ENCODE data around the gene STAT5A. TPM values are rescaled to one million over a fixed set of nuclear protein-coding genes. Genes with fewer than 3 reads are reported as not detected.

Gene STAT5A
- total RNA-seq, 1 donor from 2014 or later = 105 TPM

DNA sequence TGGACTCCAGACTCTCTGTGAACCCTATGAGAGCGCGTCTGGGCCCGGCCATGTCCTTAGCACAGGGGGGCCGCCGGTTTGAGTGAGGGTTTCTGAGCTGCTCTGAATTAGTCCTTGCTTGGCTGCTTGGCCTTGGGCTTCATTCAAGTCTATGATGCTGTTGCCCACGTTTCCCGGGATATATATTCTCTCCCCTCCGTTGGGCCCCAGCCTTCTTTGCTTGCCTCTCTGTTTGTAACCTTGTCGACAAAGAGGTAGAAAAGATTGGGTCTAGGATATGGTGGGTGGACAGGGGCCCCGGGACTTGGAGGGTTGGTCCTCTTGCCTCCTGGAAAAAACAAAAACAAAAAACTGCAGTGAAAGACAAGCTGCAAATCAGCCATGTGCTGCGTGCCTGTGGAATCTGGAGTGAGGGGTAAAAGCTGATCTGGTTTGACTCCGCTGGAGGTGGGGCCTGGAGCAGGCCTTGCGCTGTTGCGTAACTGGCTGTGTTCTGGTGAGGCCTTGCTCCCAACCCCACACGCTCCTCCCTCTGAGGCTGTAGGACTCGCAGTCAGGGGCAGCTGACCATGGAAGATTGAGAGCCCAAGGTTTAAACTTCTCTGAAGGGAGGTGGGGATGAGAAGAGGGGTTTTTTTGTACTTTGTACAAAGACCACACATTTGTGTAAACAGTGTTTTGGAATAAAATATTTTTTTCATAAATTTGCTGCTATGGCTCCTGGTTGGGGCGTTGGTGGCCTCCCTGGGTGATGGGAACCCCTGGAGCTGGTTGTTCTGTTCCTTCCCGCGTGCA lies 23.1 kb downstream of the STAT5A start:
- peak overlapping the region; percentile 67 to 72 for H3K27ac ChIP-seq
- no peak overlapping the region for H3K4me3 ChIP-seq
- H3K36me3 ChIP-seq = peaks cover 51 to 87% of the 10 kb centered on the region in 2 donors
- intact Hi-C loops (cut with DNase I) = loop anchor here (2.0 kb wide), 1 partner anchor 77 kb away; the partner anchor contains the start of gene STAT3
- H3K4me1 ChIP-seq = peaks cover 0 to 17% of the 10 kb centered on the region in 2 donors
- H3K9me3 ChIP-seq = no peaks in the 10 kb centered on the region
- TF ChIP-seq, protein P1, sequence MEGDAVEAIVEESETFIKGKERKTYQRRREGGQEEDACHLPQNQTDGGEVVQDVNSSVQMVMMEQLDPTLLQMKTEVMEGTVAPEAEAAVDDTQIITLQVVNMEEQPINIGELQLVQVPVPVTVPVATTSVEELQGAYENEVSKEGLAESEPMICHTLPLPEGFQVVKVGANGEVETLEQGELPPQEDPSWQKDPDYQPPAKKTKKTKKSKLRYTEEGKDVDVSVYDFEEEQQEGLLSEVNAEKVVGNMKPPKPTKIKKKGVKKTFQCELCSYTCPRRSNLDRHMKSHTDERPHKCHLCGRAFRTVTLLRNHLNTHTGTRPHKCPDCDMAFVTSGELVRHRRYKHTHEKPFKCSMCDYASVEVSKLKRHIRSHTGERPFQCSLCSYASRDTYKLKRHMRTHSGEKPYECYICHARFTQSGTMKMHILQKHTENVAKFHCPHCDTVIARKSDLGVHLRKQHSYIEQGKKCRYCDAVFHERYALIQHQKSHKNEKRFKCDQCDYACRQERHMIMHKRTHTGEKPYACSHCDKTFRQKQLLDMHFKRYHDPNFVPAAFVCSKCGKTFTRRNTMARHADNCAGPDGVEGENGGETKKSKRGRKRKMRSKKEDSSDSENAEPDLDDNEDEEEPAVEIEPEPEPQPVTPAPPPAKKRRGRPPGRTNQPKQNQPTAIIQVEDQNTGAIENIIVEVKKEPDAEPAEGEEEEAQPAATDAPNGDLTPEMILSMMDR (IDR thresholded peaks at IDR 0.05) = no peak
- H3K27me3 ChIP-seq = no peaks in the 10 kb centered on the region
- peak; percentile 68 to 92 for DNase-seq (ENCODE audit: low spot score in 2 of 2)

- Histone ChIP-seq H3K27me3 (no peaks in the 10 kb centered on the region), H3K4me3 (no peak overlapping the region), H3K4me1 (peaks cover 0 to 17% of the 10 kb centered on the region in 2 donors), H3K36me3 (peaks cover 53 to 87% of the 10 kb centered on the region in 2 donors), H3K27ac (peak overlapping the region; percentile 67 to 72), H3K9me3 (no peaks in the 10 kb centered on the region)
- TF ChIP-seq, protein P1 (IDR thresholded peaks at IDR 0.05) = no peak
- intact Hi-C loops (cut with DNase I) = loop anchor here (2.0 kb wide), 1 partner anchor 77 kb away; the partner anchor contains the start of gene STAT3
- DNase-seq (ENCODE audit: low spot score in 2 of 2) = no peak
Observed at GRCh38 chr17:42312035-42312284, 23.7 kb downstream of the STAT5A start.

DNA sequence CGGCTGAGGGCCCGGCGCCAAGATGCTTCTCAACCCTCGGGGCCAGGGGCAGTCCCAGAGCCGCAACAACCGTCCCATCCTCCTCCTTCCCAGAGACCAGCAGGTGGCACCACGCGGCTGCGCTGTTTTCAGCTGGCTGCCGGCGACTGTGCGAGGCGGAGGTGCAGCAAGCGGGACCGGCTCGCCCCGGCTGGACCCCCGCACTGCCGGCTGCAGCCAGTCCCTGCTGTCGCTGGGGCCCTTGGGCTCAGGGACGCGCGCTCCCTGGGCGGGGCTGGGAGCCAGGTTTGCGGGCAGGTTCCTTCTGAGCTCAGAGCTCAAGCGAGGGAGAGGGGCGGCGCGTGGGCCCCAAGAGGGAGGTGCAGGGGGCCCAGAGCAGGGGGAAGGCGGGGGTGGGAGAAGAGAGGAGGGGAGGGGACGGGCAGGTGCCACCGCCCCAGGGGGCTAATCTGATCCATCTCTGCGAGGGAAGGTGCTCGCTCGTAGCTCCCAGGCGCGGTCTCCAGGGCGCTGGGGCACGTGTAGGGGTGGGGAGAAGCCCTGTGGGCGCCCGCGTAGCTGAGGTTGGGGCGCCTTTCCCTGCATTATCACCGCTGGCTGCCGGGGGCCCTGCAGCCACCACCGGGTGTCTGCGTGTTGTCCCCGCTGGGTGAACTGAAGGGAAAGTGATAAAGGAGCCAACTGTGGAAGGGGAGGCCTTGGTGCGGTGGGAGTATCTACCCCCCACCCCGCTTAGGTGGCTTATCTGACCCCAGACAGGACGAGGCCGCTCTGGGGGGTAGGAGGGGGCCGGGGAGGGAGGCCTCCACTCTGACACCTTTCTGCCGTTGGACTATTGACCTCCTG lies 24.2 kb downstream of the STAT5A start:
- DNase-seq (ENCODE audit: low spot score in 2 of 2) = peak in 1 of 2 donors; percentile 90
- peaks cover 59 to 87% of the 10 kb centered on the region in 2 donors for H3K36me3 ChIP-seq
- intact Hi-C loops (cut with DNase I) = loop anchor here (2.0 kb wide), 1 partner anchor 76 kb away; the partner anchor contains the start of gene STAT3
- peaks cover 0 to 17% of the 10 kb centered on the region in 2 donors for H3K4me1 ChIP-seq
- H3K27ac ChIP-seq = peak overlapping the region; percentile 67 to 72
- no peaks in the 10 kb centered on the region for H3K27me3 ChIP-seq
- H3K4me3 ChIP-seq = peak overlapping the region; percentile 5 to 23
- no peaks in the 10 kb centered on the region for H3K9me3 ChIP-seq
- TF ChIP-seq, protein P1 (IDR thresholded peaks at IDR 0.05) = peak; percentile 50 to 80 (median 71)

DNA sequence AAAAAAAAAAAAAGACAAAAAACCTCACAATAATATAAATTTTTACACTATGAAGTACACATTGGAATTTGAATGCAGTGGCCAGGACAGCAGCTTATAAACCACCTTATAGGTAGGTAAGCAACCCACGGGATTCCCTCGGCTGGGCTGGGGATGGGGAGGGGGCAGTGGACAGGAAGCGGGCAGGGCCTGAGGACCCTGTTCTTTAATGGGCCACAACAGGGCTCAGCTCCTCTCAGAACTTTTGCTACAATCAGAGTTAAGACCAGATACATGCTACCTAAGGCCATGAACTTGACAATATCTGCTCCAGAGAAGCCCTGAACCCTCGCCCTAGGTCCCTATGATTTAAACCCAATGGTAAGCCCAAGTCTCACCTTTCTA lies 25.1 kb downstream of the STAT5A start:
- H3K27me3 ChIP-seq = no peaks in the 10 kb centered on the region
- intact Hi-C loops (cut with DNase I) = loop anchor here (2.0 kb wide), 1 partner anchor 75 kb away; the partner anchor contains the start of gene STAT3
- H3K27ac ChIP-seq = no peak overlapping the region
- H3K4me1 ChIP-seq = peaks cover 0 to 17% of the 10 kb centered on the region in 2 donors
- DNase-seq (ENCODE audit: low spot score in 2 of 2) = no peak
- H3K9me3 ChIP-seq = no peaks in the 10 kb centered on the region
- peaks cover 59 to 87% of the 10 kb centered on the region in 2 donors for H3K36me3 ChIP-seq
- TF ChIP-seq, protein P1 (IDR thresholded peaks at IDR 0.05) = no peak
- H3K4me3 ChIP-seq = no peak overlapping the region

- intact Hi-C loops (cut with DNase I) = loop anchor here (2.0 kb wide), 1 partner anchor 75 kb away; the partner anchor contains the start of gene STAT3
- Histone ChIP-seq H3K9me3 (no peaks in the 10 kb centered on the region), H3K27ac (peak overlapping the region; percentile 16 to 38), H3K4me3 (no peak overlapping the region), H3K27me3 (no peaks in the 10 kb centered on the region), H3K4me1 (peaks cover 0 to 17% of the 10 kb centered on the region in 2 donors), H3K36me3 (peaks cover 53 to 87% of the 10 kb centered on the region in 2 donors)
- TF ChIP-seq, protein P1 (IDR thresholded peaks at IDR 0.05) = no peak
- DNase-seq (ENCODE audit: low spot score in 2 of 2) = no peak
Observed at GRCh38 chr17:42313773-42314566, 25.7 kb downstream of the STAT5A start.
